HepG2 (cell line): Measurements from ENCODE around the gene PC. TPM values are rescaled to one million over a fixed set of nuclear protein-coding genes. Genes with fewer than 3 reads are reported as not detected.

Experiments used
- ASH2L ChIP-seq: fragments of 300-600, 200-600 bp; sonication (generic); IDR thresholded peaks from 2 replicates; pipeline ENCODE4 v1.7.0; 2017; ENCODE audit warnings: low read depth, mild to moderate bottlenecking, moderate library complexity, mixed read lengths, low read length; ENCODE audit not compliant: insufficient read length
- BRCA1 ChIP-seq: sonication (generic); formaldehyde crosslinking; IDR thresholded peaks from 2 replicates; pipeline ENCODE4 v1.4.0; 2020; ENCODE audit warnings: missing genetic modification reagents
- CHCHD3 ChIP-seq: sonication (generic); formaldehyde crosslinking; IDR thresholded peaks from 2 replicates; pipeline ENCODE4 v1.8.0; 2022; ENCODE audit warnings: mild to moderate bottlenecking, missing genetic modification reagents, moderate library complexity
- GPN1 ChIP-seq: sonication (generic); formaldehyde crosslinking; IDR thresholded peaks from 2 replicates; pipeline ENCODE4 v1.5.1; 2020; ENCODE audit warnings: missing genetic modification reagents, borderline replicate concordance
- HNF4A ChIP-seq: sonication (generic); formaldehyde crosslinking; IDR thresholded peaks from 2 replicates; pipeline ENCODE4 v1.4.0; 2020; ENCODE audit warnings: missing genetic modification reagents
- ISX ChIP-seq: sonication (generic); formaldehyde crosslinking; conservative IDR thresholded peaks from 2 replicates; pipeline ENCODE4 v1.5.0; 2020; ENCODE audit warnings: missing genetic modification reagents
- MIXL1 ChIP-seq: IDR thresholded peaks from 2 replicates; pipeline ENCODE4 v1.6.1; 2016
- MTF1 ChIP-seq: sonication (generic); formaldehyde crosslinking; IDR thresholded peaks from 2 replicates; pipeline ENCODE4 v1.5.0; 2020; ENCODE audit warnings: missing genetic modification reagents
- MTF2 ChIP-seq: sonication (generic); formaldehyde crosslinking; IDR thresholded peaks from 2 replicates; pipeline ENCODE4 v1.5.0; 2020; ENCODE audit warnings: missing genetic modification reagents, borderline replicate concordance
- MXI1 ChIP-seq: IDR thresholded peaks from 3 replicates; pipeline ENCODE4 v1.6.1; 2012; ENCODE audit warnings: low read depth, low read length, inconsistent platforms, borderline replicate concordance
- POLR2AphosphoS2 ChIP-seq: IDR thresholded peaks from 2 replicates; pipeline ENCODE4 v1.6.1; 2011; ENCODE audit warnings: low read depth, low read length, improper control_type of control experiment
- PRPF4 ChIP-seq: fragments of 200-400 bp; formaldehyde crosslinking; IDR thresholded peaks from 2 replicates; pipeline ENCODE4 v1.6.1; 2016; ENCODE audit warnings: low read length, low read depth; ENCODE audit not compliant: poor library complexity, severe bottlenecking
- RXRB ChIP-seq: IDR thresholded peaks from 2 replicates; pipeline ENCODE4 v1.6.1; 2016; ENCODE audit warnings: borderline replicate concordance, missing genetic modification reagents, missing compliant biosample characterization
- SKI ChIP-seq: fragments of 450-650 bp; IDR thresholded peaks from one replicate; pipeline ENCODE4 v1.6.1; 2018; ENCODE audit warnings: mild to moderate bottlenecking; ENCODE audit not compliant: partially characterized antibody
- SYNCRIP ChIP-seq: fragments of 200-400 bp; formaldehyde crosslinking; IDR thresholded peaks from 2 replicates; pipeline ENCODE4 v1.6.1; 2018; ENCODE audit warnings: mild to moderate bottlenecking, low read depth, low read length; ENCODE audit not compliant: insufficient read depth
- THAP8 ChIP-seq: sonication (generic); formaldehyde crosslinking; IDR thresholded peaks from 2 replicates; pipeline ENCODE4 v1.5.1; 2020; ENCODE audit warnings: missing genetic modification reagents, mild to moderate bottlenecking, borderline replicate concordance
- ZBTB46 ChIP-seq: sonication (generic); formaldehyde crosslinking; IDR thresholded peaks from 2 replicates; pipeline ENCODE4 v1.4.0; 2020; ENCODE audit warnings: mild to moderate bottlenecking, missing genetic modification reagents, borderline replicate concordance
- ZFP36L1 ChIP-seq: sonication (generic); formaldehyde crosslinking; IDR thresholded peaks from 2 replicates; pipeline ENCODE4 v1.8.0; 2022; ENCODE audit warnings: mild to moderate bottlenecking, missing genetic modification reagents, moderate library complexity
- ZFX ChIP-seq: sonication (generic); formaldehyde crosslinking; IDR thresholded peaks from 2 replicates; pipeline ENCODE4 v1.4.0; 2020; ENCODE audit warnings: mild to moderate bottlenecking, low read depth, missing genetic modification reagents, moderate library complexity
- ZNF280B ChIP-seq: sonication (generic); formaldehyde crosslinking; IDR thresholded peaks from 2 replicates; pipeline ENCODE4 v1.5.0; 2020; ENCODE audit warnings: missing genetic modification reagents, mild to moderate bottlenecking, borderline replicate concordance
- polyA plus RNA-seq, 8 experiments: library from polyadenylated mRNA; depleted of rRNA in 3 of 8; stranded (reverse) in 7 of 8; unstranded in 1 of 8; fragments of >200 nt; fragmentation: Illumina TruSeq in 4 of 8; extraction: Trizol in 4 of 8; gene quantifications; 2 replicates each; pipeline versions ENCODE4 v1.2.1 to v1.2.3, GENCODE V29; 2011 to 2016; ENCODE audit warnings: low read depth in 4 of 8, missing spikeins in 1 of 8, mixed read lengths in 1 of 8; ENCODE audit not compliant: insufficient read depth in 1 of 8
- total RNA-seq, 5 experiments: library from RNA; depleted of rRNA; stranded (reverse); fragments of >200 nt; fragmentation: Illumina TruSeq; extraction: Trizol; gene quantifications; 2 replicates each; pipeline ENCODE4 v1.2.3, GENCODE V29; 2016; ENCODE audit warnings: low read depth in 1 of 5
- TF ChIP-seq, protein P1 (sequence below): sonication (generic); formaldehyde crosslinking; IDR thresholded peaks from 2 replicates; pipeline ENCODE4 v1.8.0; 2022; ENCODE audit warnings: missing genetic modification reagents, low read depth, mild to moderate bottlenecking, borderline replicate concordance
- TF ChIP-seq, protein P2 (sequence below): sonication (generic); formaldehyde crosslinking; IDR thresholded peaks from 2 replicates; pipeline ENCODE4 v1.4.0; 2020; ENCODE audit warnings: mild to moderate bottlenecking, missing genetic modification reagents
- TF ChIP-seq, protein P3 (sequence below): sonication (generic); formaldehyde crosslinking; IDR thresholded peaks from 2 replicates; pipeline ENCODE4 v1.4.0; 2020; ENCODE audit warnings: missing genetic modification reagents

PC gene
- total and polyA plus RNA-seq, 2 of the 13 experiments (the other 11 are each of a cell fraction or from before 2014, with no cell fraction given), result 29.0 to 39.0 TPM

DNA sequence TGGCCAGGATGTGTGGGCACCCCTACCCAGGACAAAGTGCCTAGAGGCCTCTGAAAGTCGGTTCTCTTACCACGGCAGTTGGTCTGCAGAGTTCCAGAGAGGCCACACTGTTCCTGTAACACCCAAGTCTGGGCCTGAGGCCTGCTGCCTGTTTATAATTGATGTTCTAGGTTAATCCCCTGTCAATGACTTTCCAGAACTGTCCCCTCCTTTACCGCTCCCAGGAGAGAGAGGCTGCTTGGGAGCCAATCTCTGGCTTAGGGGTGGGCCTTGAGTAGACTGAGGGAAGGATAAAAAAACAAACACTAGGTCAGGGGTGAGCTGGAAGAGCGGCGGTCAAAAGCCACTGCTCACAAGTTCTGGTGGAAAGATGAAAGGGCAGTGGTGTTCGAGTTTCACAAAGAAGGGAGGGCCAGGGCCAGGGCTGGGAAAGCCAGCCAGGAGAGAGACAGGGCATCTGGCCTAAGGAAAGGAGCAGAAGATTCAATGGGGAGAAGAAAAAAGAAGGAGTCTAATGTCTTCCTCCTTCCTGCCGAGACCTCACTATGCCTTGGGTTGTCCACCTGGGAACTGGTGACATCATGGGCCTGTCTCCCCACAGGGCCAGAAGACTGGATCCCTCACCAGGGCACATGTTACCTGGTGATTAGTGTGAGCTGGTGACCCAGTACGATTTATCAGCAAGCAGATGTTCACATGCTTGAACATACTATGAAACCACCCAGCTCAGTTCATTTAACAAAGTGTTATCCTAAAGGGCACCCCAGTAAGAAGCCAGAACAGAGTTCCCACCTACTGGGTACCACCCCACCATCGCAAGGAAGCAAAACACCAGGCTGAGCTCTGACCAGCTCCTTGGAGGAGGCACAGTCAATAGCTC lies 50.2 kb downstream of the PC start (continued):
- TF ChIP-seq, protein P1, sequence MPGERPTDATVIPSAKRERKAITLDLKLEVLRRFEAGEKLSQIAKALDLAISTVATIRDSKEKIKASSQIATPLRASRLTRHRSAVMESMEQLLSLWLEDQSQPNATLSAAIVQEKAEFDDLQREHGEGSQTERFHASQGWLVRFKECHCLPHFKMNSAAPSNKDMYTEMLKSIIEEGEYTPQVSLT (CRISPR knock-in tag), result no peak
- TF ChIP-seq CHCHD3 (CRISPR knock-in tag), result no peak
- TF ChIP-seq SKI, result peak; percentile 73
- peak; percentile 64 for TF ChIP-seq ZFX (CRISPR knock-in tag)
- no peak for TF ChIP-seq ZNF280B (CRISPR knock-in tag)
- TF ChIP-seq ISX (CRISPR knock-in tag), result no peak
- TF ChIP-seq GPN1, result no peak
- no peak for TF ChIP-seq BRCA1 (CRISPR knock-in tag)
- TF ChIP-seq ZBTB46 (CRISPR knock-in tag), result no peak
- TF ChIP-seq POLR2AphosphoS2, result no peak
- TF ChIP-seq, protein P2, sequence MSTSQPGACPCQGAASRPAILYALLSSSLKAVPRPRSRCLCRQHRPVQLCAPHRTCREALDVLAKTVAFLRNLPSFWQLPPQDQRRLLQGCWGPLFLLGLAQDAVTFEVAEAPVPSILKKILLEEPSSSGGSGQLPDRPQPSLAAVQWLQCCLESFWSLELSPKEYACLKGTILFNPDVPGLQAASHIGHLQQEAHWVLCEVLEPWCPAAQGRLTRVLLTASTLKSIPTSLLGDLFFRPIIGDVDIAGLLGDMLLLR, result no peak
- no peak for TF ChIP-seq SYNCRIP
- peak; percentile 32 for TF ChIP-seq ASH2L
- TF ChIP-seq RXRB (CRISPR knock-in tag), result peak; percentile 95
- TF ChIP-seq MTF1 (CRISPR knock-in tag), result no peak
- no peak for TF ChIP-seq MXI1
- no peak for TF ChIP-seq THAP8 (CRISPR knock-in tag)
- TF ChIP-seq MTF2, result no peak
- TF ChIP-seq, protein P3, sequence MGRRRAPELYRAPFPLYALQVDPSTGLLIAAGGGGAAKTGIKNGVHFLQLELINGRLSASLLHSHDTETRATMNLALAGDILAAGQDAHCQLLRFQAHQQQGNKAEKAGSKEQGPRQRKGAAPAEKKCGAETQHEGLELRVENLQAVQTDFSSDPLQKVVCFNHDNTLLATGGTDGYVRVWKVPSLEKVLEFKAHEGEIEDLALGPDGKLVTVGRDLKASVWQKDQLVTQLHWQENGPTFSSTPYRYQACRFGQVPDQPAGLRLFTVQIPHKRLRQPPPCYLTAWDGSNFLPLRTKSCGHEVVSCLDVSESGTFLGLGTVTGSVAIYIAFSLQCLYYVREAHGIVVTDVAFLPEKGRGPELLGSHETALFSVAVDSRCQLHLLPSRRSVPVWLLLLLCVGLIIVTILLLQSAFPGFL (CRISPR knock-in tag), result no peak
- peak; percentile 90 for TF ChIP-seq HNF4A
- no peak for TF ChIP-seq ZFP36L1
- TF ChIP-seq MIXL1, result peak; percentile 78; the same call in 1 of the 2 replicates
- no peak for TF ChIP-seq PRPF4
